Measurements from ENCODE around the gene TMEM219.

Gene TMEM219

DNA sequence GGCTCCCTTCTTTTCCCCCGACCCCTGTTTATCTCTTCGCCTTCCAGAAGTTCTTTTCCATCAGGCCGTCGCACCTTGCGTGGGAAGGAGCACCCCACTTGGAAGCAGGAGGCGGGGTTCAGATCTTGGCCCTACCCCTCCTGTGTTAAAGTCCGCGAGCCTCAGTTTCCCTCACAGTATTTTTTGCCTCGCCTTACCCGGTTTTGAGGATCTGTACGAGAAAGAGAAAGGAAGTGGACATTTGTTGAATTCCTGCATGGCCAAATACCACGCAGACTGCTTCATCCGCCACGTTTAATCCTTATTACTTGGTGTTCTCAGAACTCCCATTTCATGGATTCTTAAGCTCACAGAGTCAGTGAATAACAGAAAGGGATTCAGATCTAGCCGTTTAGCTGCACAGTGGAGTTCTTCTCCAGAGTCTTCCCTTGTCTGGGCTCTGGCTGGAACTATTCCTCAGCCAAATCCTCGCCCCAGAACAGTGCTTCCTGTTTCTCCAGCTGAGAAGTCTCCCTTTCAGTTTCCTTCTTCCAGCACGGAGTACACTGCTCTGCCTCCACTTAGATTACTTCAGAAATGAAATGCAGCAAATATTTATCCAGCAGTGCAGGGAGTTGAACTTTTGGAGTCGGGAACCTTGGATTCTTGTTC lies 590 bp downstream of the TMEM219 start:
- Histone ChIP-seq H3K9ac (ENCODE audit: low read length) (peak overlapping the region; percentile 58), H3K27me3 (ENCODE audit: control insufficient read depth, insufficient read depth, low read length) (no peaks in the 10 kb centered on the region), H3K27ac (ENCODE audit: low read depth, low read length) (peak overlapping the region; percentile 80), H3K36me3 (ENCODE audit: control insufficient read depth, insufficient read depth, low read length) (no peaks in the 10 kb centered on the region), H3K4me3 (ENCODE audit: low read length) (peak overlapping the region; percentile 73), H3K4me1 (ENCODE audit: control insufficient read depth, insufficient read depth, low read length) (peaks cover 6% of the 10 kb centered on the region)

DNA sequence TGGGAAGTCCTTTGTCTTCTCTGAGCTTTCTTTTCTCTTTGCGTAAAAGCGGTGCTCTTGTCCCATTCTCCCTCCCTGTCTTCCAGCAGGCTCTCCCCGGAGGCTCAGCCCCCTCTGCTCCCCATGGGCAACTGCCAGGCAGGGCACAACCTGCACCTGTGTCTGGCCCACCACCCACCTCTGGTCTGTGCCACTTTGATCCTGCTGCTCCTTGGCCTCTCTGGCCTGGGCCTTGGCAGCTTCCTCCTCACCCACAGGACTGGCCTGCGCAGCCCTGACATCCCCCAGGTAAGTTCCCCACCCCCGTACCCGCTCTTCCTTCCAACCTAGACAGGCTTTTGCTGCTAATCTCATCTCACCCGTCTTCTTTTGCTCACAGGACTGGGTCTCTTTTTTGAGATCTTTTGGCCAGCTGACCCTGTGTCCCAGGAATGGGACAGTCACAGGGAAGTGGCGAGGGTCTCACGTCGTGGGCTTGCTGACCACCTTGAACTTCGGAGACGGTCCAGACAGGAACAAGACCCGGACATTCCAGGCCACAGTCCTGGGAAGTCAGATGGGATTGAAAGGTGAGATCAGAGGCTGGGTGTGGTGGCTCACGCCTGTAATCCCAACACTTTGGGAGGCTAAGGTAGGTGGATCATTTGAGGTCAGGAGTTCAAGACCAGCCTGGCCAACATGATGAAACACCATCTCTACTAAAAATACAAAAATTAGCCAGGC lies 1.3 kb downstream of the TMEM219 start:
- H3K4me3 ChIP-seq (ENCODE audit: low read length) = peak overlapping the region; percentile 73
- peaks cover 4% of the 10 kb centered on the region for H3K36me3 ChIP-seq (ENCODE audit: control insufficient read depth, insufficient read depth, low read length)
- peaks cover 6% of the 10 kb centered on the region for H3K4me1 ChIP-seq (ENCODE audit: control insufficient read depth, insufficient read depth, low read length)
- no peaks in the 10 kb centered on the region for H3K27me3 ChIP-seq (ENCODE audit: control insufficient read depth, insufficient read depth, low read length)
- H3K27ac ChIP-seq (ENCODE audit: low read depth, low read length) = peak overlapping the region; percentile 80
- no peak overlapping the region for H3K9ac ChIP-seq (ENCODE audit: low read length)

DNA sequence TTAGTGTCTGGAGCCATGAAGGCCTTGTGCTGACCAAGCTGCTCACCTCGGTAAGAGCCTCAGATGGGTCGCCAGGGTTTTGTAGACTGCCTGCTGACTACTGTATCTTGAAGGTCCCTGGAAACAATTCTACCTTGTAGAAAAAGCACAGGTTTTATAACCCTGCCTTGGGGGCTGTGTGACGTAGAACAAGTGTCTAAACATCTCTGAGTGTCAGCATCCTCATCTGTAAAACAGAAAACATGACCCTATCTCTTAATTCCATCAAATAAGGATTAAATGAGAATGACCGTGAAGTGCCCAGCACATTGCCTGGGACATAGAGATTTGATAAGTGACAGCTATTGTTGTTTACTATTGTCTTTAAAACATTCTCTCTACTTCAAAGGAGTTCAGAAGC lies 6.3 kb downstream of the TMEM219 start:
- Histone ChIP-seq H3K36me3 (ENCODE audit: control insufficient read depth, insufficient read depth, low read length) (peaks cover 12% of the 10 kb centered on the region), H3K27me3 (ENCODE audit: control insufficient read depth, insufficient read depth, low read length) (no peaks in the 10 kb centered on the region), H3K27ac (ENCODE audit: low read depth, low read length) (no peak overlapping the region), H3K4me3 (ENCODE audit: low read length) (no peak overlapping the region), H3K4me1 (ENCODE audit: control insufficient read depth, insufficient read depth, low read length) (no peaks in the 10 kb centered on the region), H3K9ac (ENCODE audit: low read length) (no peak overlapping the region)

DNA sequence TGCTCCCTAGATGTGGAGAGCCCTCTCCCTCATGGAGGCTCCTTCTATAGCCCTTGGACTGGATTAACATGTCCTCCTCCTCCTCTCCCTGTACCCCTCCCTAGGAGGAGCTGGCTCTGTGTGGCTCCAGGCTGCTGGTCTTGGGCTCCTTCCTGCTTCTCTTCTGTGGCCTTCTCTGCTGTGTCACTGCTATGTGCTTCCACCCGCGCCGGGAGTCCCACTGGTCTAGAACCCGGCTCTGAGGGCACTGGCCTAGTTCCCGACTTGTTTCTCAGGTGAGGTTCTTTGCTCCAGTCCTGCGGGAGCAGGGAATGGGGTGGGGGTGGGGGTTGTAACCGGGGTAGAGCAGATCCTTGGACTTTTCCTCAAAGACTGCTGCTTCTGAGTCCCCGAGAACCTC lies 9.4 kb downstream of the TMEM219 start:
- Histone ChIP-seq H3K4me3 (ENCODE audit: low read length) (no peak overlapping the region), H3K36me3 (ENCODE audit: control insufficient read depth, insufficient read depth, low read length) (peaks cover 12% of the 10 kb centered on the region), H3K9ac (ENCODE audit: low read length) (no peak overlapping the region)

DNA sequence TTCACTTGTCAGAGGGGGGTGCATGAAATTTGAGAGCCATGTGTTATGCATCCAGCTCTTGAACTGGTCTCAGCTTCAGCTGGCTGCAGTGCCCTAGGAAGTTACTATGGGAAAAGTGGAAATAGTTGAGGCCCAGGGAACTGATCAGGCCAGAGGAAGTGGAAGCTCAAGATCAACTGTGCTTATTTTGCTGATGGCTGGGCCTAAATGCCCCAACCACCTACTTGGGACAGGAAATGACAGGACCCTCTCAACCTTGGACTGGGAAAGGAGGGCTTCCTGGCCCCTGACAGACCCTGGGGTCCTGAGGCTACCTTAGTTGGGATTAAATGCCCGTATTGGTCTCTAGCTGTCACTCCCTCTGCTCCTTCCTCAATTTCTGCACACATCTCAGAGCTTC lies 10.6 kb downstream of the TMEM219 start:
- no peak overlapping the region for H3K27ac ChIP-seq (ENCODE audit: low read depth, low read length)
- peaks cover 8% of the 10 kb centered on the region for H3K4me1 ChIP-seq (ENCODE audit: control insufficient read depth, insufficient read depth, low read length)
- H3K27me3 ChIP-seq (ENCODE audit: control insufficient read depth, insufficient read depth, low read length) = no peaks in the 10 kb centered on the region
- H3K4me3 ChIP-seq (ENCODE audit: low read length) = no peak overlapping the region
- H3K9ac ChIP-seq (ENCODE audit: low read length) = no peak overlapping the region
- H3K36me3 ChIP-seq (ENCODE audit: control insufficient read depth, insufficient read depth, low read length) = peaks cover 12% of the 10 kb centered on the region

More for the DNA sequence above, 9.4 kb downstream of the TMEM219 start:
- no peaks in the 10 kb centered on the region for H3K27me3 ChIP-seq (ENCODE audit: control insufficient read depth, insufficient read depth, low read length)
- H3K27ac ChIP-seq (ENCODE audit: low read depth, low read length) = no peak overlapping the region
- peaks cover 8% of the 10 kb centered on the region for H3K4me1 ChIP-seq (ENCODE audit: control insufficient read depth, insufficient read depth, low read length)

DNA sequence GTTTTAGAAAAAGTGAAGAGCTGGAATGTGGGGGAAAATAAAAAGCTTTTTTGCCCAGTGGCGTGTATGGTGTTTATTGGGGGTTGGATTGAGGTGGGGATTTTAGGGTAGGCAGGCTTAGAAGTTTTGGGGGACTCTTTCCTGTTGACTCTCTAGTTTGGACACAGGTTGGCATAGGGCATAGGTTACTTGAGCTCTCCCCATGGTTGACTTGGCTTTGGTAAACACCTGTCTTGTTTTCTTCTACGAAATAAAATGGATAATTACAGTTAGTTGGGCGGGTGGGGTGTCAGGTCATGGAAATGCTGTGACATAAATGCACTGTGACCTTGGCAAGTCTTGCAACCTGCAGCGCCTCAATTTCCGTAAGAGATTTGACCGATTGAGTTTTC lies 11.1 kb downstream of the TMEM219 start:
- H3K36me3 ChIP-seq (ENCODE audit: control insufficient read depth, insufficient read depth, low read length) = peaks cover 13% of the 10 kb centered on the region
- no peak overlapping the region for H3K9ac ChIP-seq (ENCODE audit: low read length)
- H3K4me3 ChIP-seq (ENCODE audit: low read length) = peak overlapping the region; percentile 29
- no peak overlapping the region for H3K27ac ChIP-seq (ENCODE audit: low read depth, low read length)
- H3K4me1 ChIP-seq (ENCODE audit: control insufficient read depth, insufficient read depth, low read length) = peaks cover 8% of the 10 kb centered on the region
- no peaks in the 10 kb centered on the region for H3K27me3 ChIP-seq (ENCODE audit: control insufficient read depth, insufficient read depth, low read length)

DNA sequence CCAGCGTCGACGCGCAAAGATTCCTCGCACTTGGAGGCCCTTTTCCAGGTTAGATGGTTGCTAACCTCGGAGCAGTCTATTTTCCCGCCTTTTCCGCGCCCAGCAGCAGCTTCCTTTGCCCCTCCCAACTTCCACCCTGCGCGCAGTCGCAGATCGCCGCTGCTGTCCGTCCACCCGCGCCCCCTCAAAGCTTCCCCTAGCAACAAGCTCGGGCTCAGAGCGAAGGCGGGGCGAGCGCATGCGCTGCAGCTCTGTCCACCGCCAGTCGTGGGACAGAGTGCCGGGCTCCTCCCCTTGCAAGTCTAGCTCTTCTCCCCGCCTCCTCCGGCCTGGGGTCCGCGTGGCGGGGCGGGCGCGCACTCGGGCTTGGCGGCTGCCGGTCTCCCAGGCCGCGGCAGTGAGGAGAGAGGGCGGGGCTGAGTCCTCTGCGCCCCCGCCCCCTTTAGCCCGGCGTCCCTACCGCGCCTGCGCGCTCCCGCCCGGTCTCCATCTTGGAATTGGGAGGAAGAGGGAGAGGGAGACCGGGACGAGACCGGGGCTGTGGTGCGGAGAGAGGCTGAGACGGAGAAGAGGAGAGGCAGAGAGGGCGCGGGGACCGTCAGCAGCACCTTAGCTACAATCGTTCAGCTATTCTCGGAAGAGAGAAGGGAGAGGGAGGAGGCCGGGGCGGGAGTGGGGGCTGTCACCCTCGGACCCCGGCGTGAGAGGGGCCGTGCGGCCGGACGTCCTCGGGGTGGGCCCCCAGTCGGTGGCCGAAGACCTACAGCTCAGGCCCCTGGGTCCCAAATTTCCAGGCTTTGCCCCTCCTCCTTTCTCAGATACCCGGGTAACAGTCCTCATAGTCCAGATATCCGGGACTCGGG lies 11.7 kb downstream of the TMEM219 start, which contains the start of gene TAOK2:
Gene TAOK2 (plus strand): TSS at position 485 of the 863 bp plus-strand sequence. CDS start 3,905 bp downstream, outside the sequence.
- no peaks in the 10 kb centered on the region for H3K27me3 ChIP-seq (ENCODE audit: control insufficient read depth, insufficient read depth, low read length)
- H3K4me1 ChIP-seq (ENCODE audit: control insufficient read depth, insufficient read depth, low read length) = peaks cover 8% of the 10 kb centered on the region
- H3K27ac ChIP-seq (ENCODE audit: low read depth, low read length) = peak within 1 kb of the TSS; percentile 90
- peak within 1 kb of the TSS; percentile 98 for H3K4me3 ChIP-seq (ENCODE audit: low read length)
- peak within 1 kb of the TSS; percentile 72 for H3K9ac ChIP-seq (ENCODE audit: low read length)
- peaks cover 15% of the 10 kb centered on the region for H3K36me3 ChIP-seq (ENCODE audit: control insufficient read depth, insufficient read depth, low read length)

DNA sequence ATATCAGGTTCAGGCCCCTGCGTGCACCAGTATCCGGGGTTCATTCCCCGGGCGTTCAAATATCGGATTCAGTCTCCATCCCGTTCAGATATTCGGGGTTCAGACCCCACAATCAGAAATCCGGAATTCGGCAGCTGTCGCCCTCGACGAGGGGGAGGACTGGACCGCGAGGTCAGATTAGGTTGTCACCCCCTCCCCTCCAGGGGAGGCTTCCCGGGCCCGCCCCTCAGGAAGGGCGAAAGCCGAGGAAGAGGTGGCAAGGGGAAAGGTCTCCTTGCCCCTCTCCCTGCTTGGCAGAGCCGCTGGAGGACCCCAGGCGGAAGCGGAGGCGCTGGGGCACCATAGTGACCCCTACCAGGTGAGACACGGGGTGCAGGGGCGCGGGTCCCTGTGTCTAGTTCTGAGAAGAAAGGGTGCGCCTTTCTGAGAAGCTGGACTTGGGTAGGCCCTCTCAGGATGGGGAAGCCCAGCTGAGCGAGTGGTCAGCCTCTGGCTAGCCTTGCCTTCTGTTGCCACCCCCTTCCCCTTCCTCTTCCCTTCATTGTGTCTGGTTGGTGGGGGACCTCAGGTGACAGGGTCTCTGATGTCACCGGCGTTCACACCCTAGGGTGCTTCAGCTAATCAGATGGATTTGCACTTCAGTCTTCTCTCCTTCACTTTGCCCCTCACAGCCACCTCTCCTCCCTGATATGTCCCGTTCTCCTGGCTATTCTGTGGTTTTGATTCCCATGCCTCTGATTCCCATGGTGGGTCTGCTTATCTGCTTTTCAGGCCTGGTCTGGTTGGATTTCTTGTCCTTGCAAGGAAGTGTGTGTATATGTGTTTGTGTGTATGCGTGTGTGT lies 12.6 kb downstream of the TMEM219 start:
- Histone ChIP-seq H3K4me1 (ENCODE audit: control insufficient read depth, insufficient read depth, low read length) (peaks cover 8% of the 10 kb centered on the region), H3K36me3 (ENCODE audit: control insufficient read depth, insufficient read depth, low read length) (peaks cover 20% of the 10 kb centered on the region), H3K27me3 (ENCODE audit: control insufficient read depth, insufficient read depth, low read length) (no peaks in the 10 kb centered on the region), H3K9ac (ENCODE audit: low read length) (peak overlapping the region; percentile 72), H3K4me3 (ENCODE audit: low read length) (peak overlapping the region; percentile 98), H3K27ac (ENCODE audit: low read depth, low read length) (peak overlapping the region; percentile 90)

DNA sequence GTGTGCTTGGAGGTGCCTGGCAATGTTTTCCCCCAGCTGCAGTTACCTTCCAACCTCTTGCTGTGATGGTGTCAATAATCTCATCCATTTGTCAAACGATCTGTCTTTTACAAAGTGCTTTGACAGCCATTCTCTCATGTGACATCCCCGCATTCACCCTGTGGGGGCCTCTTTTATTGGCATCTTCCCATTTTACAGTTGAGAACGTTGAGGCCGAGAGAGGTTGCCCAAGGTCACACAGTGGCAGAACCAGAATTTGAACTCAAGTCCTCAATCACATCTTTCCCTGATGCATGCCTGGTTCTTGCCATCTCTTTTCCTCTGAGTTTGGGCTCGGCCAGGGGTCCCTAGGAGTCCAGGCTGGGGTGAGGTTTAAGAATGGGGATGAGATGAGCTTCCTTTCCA lies 13.3 kb downstream of the TMEM219 start:
- no peak overlapping the region for H3K9ac ChIP-seq (ENCODE audit: low read length)
- H3K4me3 ChIP-seq (ENCODE audit: low read length) = peak overlapping the region; percentile 98
- no peak overlapping the region for H3K27ac ChIP-seq (ENCODE audit: low read depth, low read length)
- H3K4me1 ChIP-seq (ENCODE audit: control insufficient read depth, insufficient read depth, low read length) = peaks cover 8% of the 10 kb centered on the region
- no peaks in the 10 kb centered on the region for H3K27me3 ChIP-seq (ENCODE audit: control insufficient read depth, insufficient read depth, low read length)
- H3K36me3 ChIP-seq (ENCODE audit: control insufficient read depth, insufficient read depth, low read length) = peaks cover 26% of the 10 kb centered on the region

DNA sequence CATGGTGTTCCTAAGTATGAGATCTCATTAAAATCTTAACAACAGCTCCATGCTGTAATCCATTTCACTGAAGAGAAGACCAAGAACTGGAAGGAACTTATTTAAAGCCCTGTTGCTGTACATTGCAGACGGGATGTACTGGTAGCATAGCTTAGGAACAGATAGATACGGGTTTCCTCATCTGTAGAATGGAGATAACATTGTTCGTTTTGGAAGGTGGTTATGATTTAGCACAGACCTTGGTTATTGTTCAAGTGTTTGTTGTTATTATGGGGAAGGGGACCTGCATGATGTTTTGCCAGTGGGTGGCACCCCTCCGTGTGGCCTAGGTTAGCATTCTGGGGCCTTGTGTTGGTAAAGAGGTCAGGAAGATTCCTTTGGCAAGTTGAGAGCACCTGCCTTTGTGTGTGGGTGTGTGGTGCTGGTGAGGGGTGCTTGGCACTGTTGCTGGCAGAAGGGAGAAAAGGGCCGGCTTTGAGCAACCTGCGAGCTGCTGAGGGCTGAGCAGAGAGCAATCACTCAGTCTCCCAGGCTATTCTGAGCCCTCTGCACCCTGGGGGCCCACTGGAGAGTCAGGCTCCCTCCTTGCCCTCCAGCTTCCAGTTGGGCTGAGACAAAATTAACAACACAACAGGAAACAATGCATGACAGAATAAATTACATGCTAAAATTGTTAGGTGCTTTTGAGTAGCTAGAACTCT lies 14.1 kb downstream of the TMEM219 start:
- Histone ChIP-seq H3K36me3 (ENCODE audit: control insufficient read depth, insufficient read depth, low read length) (peaks cover 29% of the 10 kb centered on the region), H3K27ac (ENCODE audit: low read depth, low read length) (no peak overlapping the region), H3K4me1 (ENCODE audit: control insufficient read depth, insufficient read depth, low read length) (peaks cover 8% of the 10 kb centered on the region), H3K4me3 (ENCODE audit: low read length) (peak overlapping the region; percentile 98), H3K27me3 (ENCODE audit: control insufficient read depth, insufficient read depth, low read length) (no peaks in the 10 kb centered on the region), H3K9ac (ENCODE audit: low read length) (no peak overlapping the region)

DNA sequence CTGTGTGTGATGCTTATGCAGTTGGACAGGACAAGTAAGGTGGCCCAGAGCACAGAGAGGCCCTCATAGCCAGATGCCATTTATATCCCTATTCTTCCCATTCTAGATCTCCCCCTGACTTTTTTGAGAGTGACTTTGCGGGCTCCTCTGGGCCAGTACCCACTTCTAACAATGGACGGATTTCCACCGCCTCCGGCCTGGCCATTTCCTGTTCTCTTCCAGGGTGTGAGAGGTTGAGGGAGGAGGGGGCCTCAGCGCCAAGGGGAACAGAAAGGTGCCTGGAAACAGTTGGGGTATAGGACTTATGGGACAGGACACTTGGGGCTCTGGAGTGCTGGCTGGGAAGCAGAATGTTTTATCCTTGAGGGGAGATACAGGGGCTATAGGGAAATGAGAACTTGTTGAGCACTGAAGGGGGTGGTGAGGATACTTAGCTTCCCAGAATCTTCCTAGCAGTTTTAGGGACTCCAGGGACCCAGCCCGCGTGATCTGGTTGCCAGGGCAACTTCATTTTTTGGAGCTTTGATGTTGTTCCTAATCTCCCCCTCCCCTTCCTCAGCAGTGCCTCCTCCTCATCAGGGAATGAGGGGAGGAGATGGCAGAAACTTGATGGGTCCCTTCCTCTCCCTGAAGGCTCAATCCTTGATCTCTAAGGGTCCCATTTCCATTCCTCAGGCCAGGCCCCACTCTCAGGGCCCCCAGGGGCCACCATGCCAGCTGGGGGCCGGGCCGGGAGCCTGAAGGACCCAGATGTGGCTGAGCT lies 15.4 kb downstream of the TMEM219 start:
- H3K9ac ChIP-seq (ENCODE audit: low read length) = no peak overlapping the region
- no peaks in the 10 kb centered on the region for H3K27me3 ChIP-seq (ENCODE audit: control insufficient read depth, insufficient read depth, low read length)
- H3K4me1 ChIP-seq (ENCODE audit: control insufficient read depth, insufficient read depth, low read length) = peaks cover 8% of the 10 kb centered on the region
- peaks cover 33% of the 10 kb centered on the region for H3K36me3 ChIP-seq (ENCODE audit: control insufficient read depth, insufficient read depth, low read length)
- H3K27ac ChIP-seq (ENCODE audit: low read depth, low read length) = no peak overlapping the region
- H3K4me3 ChIP-seq (ENCODE audit: low read length) = no peak overlapping the region

Data from rectal smooth muscle tissue (tissue), 1 donor.